HG02571 (cell line): ENCODE data around the gene HTN3.
A peak's percentile ranks its signal among the peaks of the same experiment; 100 is the strongest.
"Not testable (repeated sequence)": the region's sequence is repeated elsewhere in the genome, so short reads cannot be mapped to it uniquely, and the experiment has no call there.

ENCODE experiments used
- ATAC-seq: cut with Tn5 transposase; IDR thresholded peaks from one replicate; pipeline ENCODE4 v1.9.1; 2021; ENCODE audit warnings: mild to moderate bottlenecking, moderate library complexity; ENCODE audit not compliant: unreplicated experiment

The HTN3 gene

DNA sequence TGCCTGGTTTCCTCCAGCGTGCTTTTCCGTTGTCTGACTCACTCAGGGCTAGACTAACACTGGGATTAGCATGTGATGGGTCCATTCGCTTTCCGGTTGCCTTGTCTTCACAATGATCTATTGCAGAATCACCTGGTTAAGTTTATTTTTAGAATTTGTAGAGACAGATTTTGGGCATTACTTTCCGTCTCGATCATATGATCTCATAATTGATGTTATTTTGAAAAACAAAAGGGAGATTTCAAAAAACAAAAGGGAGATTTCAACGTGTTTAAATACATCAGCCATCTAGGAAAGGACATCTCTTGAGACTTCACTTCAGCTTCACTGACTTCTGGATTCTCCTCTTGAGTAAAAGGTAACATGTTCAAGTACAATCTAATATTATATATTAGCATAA, at the start of gene HTN3:
Gene HTN3 (plus strand): TSS at position 301 of the 400 bp plus-strand sequence. CDS start 2,282 bp downstream, outside the sequence.
- ATAC-seq, result not testable (repeated sequence)

- ATAC-seq, result no peak
These were observed 44.2 kb upstream of the HTN3 start for GRCh38 chr4:69984030-69984443.

GRCh38 chr4:69986663-69987062, 41.6 kb upstream of the HTN3 start:
- ATAC-seq, result no peak

GRCh38 chr4:69991016-69991415, 37.2 kb upstream of the HTN3 start:
- no peak for ATAC-seq

DNA sequence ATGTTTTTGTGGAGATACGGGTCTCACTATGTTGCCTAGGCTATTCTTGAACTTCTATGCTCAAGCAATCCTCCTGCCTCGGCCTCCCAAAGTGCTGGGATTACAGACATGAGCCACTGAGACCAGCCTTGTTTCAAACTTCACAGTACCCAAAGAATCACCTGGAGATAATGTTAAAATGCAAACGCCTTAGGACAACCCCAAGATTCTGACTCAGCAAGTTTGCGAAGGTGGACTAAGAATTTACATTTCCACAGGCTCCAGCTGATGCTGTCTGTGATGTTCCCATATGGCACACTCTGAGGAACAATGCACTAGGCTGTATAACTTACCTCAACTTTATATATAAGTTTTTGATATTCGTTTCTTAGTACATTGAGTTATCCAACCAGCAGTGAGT, 33.5 kb upstream of the HTN3 start:
- no peak for ATAC-seq

DNA sequence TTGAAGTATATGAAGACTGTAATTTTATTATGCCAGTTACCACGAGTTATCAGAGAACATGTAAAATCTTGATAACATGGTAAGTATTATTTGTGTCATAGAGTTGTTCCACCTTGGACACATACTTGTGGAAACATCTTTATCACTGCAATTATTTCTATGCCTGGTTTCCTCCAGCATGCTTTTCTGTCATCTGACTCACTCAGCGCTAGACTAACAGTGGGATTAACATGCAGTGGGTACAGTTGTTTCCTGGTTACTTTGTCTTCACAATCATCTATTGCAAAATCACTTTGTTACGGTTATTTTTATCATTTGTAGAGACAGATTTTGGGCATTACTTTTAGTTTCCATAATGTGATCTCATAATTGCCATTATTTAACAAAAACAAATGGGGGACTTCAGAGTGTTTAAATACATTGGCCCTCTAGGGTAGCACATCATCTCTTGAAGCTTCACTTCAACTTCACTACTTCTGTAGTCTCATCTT, 32.7 kb upstream of the HTN3 start, which contains the start of gene STATH:
Gene STATH (plus strand): TSS at position 441 of the 491 bp plus-strand sequence. CDS start 2,472 bp downstream, outside the sequence.
- no peak for ATAC-seq

DNA sequence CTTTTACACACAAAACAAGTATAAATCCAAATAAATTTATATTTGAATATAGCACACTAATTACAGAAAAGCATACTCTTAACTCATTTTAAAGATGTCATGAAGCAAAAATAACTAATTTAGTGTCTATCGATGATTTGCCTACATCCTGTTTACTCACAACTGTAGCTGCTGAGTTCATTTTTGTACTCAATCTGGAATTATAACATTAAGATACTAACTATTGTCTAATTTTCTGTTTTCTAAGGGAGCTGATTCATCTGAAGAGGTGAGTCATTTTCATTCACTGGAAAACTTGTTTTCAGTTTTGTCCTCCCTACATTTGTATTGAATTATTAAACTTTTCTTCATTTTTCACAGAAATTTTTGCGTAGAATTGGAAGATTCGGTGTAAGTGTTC, 28.8 kb upstream of the HTN3 start:
- ATAC-seq, result no peak

- no peak for ATAC-seq
These were observed 27.5 kb upstream of the HTN3 start for GRCh38 chr4:70000711-70001110.

GRCh38 chr4:70002507-70002906, 25.8 kb upstream of the HTN3 start:
- no peak for ATAC-seq

DNA sequence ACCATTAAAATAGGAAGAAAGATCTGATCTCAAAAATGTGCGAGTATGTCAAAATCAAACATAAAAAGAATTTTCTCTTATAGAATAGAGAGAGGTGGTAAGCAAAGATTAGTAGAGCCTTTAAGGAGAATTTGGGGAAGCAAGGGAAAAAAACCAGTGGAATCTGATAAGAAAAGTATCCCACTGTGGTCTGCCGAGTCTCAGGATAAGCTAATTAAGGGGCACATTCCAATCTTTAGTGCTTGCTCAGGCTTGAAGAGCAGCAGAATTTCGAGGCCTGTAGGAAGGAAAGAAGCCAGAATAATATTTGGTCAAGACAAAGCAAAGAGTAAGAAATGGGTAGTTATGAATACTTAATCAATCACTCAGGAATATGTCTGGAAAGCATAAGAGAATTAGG, 19.5 kb upstream of the HTN3 start:
- no peak for ATAC-seq

DNA sequence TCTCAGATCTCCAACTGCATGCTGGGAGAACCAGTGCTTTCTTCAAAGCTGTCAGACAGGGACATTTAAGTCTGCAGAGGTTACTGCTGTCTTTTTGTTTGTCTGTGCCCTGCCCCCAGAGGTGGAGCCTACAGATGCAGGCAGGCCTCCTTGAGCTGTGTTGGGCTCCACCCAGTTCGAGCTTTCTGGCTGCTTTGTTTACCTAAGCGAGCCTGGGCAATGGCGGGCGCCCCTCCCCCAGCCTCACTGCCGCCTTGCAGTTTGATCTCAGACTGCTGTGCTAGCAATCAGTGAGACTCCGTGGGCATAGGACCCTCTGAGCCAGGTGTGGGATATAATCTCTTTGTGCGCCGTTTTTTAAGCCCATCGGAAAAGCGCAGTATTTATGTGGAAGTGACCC, 9.3 kb upstream of the HTN3 start:
- ATAC-seq, result not testable (repeated sequence)

- no peak for ATAC-seq
These were observed 5.0 kb upstream of the HTN3 start for GRCh38 chr4:70023218-70023617.

DNA sequence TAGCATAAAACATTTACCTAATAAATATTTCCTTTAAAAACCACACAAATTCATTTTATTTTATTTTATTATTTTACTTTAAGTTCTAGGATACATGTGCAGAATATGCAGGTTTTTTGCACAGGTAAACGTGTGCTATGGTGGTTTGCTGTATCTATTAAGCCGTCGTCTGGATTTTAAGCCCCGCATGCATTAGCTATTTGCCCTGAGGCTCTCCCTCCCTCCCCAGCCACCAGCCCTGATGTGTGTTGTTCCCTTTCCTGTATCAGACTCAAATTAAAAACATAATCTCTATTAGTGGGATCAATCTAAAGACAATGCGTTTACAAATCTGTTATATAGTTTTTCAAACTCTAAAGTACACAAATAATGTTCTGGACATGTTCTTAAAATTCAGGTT, 1.2 kb upstream of the HTN3 start:
- ATAC-seq, result no peak

DNA sequence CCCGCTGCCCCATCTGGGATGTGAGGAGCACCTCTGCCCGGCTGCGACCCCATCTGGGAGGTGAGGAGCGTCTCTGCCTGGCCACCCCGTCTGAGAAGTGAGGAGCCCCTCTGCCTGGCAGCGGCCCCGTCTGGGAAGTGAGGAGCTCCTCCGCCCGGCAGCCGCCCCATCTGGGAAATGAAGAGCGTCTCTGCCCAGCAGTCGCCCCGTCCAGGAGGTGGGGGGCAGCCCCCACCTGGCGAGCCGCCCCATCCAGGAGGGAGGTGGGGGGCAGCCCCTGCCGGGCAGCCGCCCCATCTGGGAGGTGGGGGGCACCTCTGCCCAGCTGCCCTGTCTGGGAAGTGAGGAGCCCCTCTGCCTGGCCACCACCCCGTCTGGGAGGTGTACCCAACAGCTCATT, 9.3 kb downstream of the HTN3 start:
- not testable (repeated sequence) for ATAC-seq

DNA sequence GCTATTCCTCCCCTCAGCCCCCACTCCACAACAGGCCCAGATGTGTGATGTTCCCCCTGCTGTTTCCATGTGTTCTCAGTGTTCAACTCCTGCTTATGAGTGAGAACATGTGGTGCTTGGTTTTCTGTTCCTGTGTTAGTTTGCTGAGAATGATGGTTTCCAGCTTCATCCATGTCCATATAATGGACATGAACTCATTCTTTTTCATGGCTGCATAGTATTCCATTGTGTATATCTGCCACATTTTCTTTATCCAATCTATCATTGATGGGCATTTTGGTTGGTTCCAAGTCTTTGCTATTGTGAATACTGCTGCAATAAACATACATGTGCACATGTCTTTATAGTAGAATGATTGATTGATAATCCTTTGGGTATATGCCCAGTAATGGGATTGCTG, 11.7 kb downstream of the HTN3 start:
- ATAC-seq, result not testable (repeated sequence)

DNA sequence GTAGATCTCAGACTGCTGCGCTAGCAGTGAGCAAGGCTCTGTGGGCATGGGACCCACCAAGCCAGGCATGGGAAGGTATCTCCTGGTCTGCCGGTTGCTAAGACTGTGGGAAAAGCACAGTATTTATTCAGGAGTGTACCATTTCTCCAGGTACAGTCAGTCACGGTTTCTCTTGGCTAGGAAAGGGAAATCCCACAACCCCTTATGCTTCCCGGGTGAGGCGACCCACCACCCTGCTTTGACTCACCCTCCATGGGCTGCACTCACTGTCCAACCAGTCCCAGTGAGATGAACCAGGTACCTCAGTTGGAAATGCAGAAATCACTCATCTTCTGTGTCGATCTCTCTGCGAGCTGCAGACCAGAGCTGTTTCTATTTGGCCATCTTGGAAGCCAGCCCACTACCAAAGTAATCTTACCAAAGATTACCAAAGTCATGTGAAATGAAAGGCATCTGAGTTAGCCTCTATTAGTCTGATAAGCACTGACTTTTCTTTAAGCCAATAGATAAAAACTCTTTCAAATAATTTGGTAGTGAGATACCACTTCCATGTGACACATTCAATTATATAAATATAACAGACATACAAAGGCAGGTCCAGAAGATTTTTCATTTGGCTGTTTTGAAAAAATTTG, 13.5 kb downstream of the HTN3 start:
- no peak for ATAC-seq

GRCh38 chr4:70050138-70050537, 21.9 kb downstream of the HTN3 start, which contains the start of gene HTN1:
Gene HTN1, plus strand, starts transcription at chr4:70050438. Its CDS starts 2,639 bp downstream, at chr4:70053077.
- ATAC-seq, result not testable (repeated sequence)

DNA sequence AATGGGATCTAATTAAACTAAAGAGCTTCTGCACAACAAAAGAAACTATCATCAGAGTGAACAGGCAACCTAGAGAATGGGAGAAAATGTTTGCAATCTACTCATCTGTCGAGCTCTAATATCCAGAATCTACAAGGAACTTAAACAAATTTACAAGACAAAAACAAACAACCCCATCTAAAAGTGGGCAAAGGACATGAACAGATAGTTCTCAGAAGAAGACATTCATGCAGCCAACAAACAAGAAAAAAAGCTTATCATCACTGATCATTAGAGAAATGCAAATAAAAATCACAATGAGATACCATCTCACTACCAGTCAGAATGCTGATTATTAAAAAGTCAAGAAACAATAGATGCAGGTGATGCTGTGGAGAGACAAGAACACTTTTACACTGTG, 28.3 kb downstream of the HTN3 start:
- not testable (repeated sequence) for ATAC-seq

DNA sequence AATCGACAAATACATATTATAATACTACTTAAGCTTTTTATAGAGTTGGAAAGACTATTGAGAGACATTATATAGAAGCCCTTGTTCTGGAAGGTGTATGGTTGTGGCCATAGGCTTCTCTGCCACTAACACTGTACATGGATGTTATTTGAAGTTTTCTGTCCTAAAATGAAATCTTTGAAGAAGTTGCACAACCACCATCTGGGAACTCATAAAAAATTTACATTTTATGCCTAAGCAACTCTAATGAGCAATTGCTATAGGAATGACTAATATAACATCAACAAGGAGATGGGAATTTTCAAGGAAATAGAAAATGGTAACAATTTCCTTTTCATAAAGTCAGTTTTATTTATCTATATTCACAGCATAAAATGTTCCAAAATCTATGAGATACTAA, 29.4 kb downstream of the HTN3 start:
- ATAC-seq, result no peak

DNA sequence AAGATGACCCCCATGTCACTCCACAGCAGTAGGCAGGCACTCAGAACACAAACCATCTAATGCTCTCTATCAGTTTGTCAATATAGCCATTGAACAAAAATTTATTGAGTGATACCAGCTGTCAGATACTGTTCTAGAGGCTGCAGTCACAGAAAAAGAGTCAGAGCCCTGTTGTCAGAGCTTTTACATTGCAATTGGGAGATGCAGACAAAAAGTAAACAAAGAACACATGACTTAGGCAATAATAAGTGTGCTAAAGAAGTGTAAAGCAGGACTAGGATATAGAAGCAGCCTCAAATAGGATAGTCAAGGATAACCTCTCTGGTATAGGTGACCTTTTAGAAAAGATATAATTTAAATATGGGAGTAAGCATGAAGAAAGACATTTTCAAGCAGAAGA, 30.9 kb downstream of the HTN3 start:
- no peak for ATAC-seq

DNA sequence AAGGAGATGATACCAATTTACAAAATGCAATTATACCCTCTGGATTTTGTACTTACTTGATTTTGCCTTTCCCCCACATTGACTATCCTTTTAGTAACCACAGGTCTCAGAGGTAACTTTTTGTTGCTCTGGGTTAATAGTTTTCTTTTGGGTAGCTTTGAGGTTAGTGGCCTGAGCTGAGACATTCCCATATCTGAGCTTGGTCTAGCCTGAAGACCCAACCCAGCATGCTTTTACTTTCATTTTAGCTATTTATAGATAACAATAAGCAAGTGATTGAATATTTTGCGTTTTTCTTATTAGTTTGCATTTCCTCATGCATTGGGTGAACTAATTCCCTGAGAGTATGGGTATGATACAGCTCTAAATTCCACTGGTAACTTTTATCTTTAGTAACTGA, 33.7 kb downstream of the HTN3 start:
- ATAC-seq, result peak; percentile 86

DNA sequence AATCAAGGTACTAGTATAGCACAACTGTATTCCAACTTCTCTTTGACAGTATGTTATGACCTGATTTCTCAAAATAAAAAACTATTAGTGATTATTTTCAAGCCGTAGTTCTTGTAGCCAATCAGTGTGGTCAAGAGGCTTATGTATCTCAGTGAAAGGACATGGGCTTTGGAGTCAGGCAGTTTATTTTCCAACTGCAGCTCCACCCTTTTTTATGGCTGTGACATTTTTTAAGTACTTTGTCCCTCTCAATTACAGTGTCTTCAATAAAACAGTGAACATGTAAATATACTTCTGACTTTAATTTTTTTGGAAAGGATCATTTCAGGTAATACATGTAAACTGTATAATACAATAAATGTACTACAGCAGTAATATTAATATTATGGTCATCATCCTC, 51.9 kb downstream of the HTN3 start:
- no peak for ATAC-seq
